Retinal pigment epithelial cell (primary cell): Measurements from ENCODE around the gene LIN52.
"Not testable (repeated sequence)": the region's sequence is repeated elsewhere in the genome, so short reads cannot be mapped to it uniquely, and the experiment has no call there.

Experiments
- DNase-seq: peaks from one replicate; pipeline ENCODE4 v3.0.0-alpha.2; 2010; ENCODE audit warnings: low read depth
- H3K4me3 ChIP-seq: 2 replicates; pipeline ENCODE4 v1.5.1; 2011; ENCODE audit warnings: mild to moderate bottlenecking, low read length, control low read depth, moderate library complexity
- CTCF ChIP-seq: conservative IDR thresholded peaks from 2 replicates; pipeline ENCODE4 v1.5.1; 2011; ENCODE audit warnings: low read depth, low read length, control low read depth, inconsistent platforms

The LIN52 gene

GRCh38 chr14:74089251-74090020 lies 4.7 kb downstream of the LIN52 start:
- H3K4me3 ChIP-seq, result no peak overlapping the region
- no peak for DNase-seq
- no peak for TF ChIP-seq CTCF

GRCh38 chr14:74105381-74105780 lies 20.6 kb downstream of the LIN52 start:
- no peak for TF ChIP-seq CTCF
- no peak overlapping the region for H3K4me3 ChIP-seq
- DNase-seq, result no peak

GRCh38 chr14:74109369-74109768 lies 24.6 kb downstream of the LIN52 start:
- no peak overlapping the region for H3K4me3 ChIP-seq
- DNase-seq, result no peak
- no peak for TF ChIP-seq CTCF

- DNase-seq, result peak; percentile 27
- not testable (repeated sequence) for H3K4me3 ChIP-seq
- TF ChIP-seq CTCF, result peak; percentile 62
These were observed 26.9 kb downstream of the LIN52 start for GRCh38 chr14:74111395-74112216.

- not testable (repeated sequence) for DNase-seq, H3K4me3 ChIP-seq
These were observed 40.7 kb downstream of the LIN52 start for GRCh38 chr14:74125487-74125886.

GRCh38 chr14:74126315-74127013 lies 41.7 kb downstream of the LIN52 start:
- H3K4me3 ChIP-seq, result no peak overlapping the region
- no peak for TF ChIP-seq CTCF

GRCh38 chr14:74127634-74128033 lies 42.9 kb downstream of the LIN52 start:
- DNase-seq, result no peak
- no peak overlapping the region for H3K4me3 ChIP-seq
- no peak for TF ChIP-seq CTCF

More at GRCh38 chr14:74126315-74127013, 41.7 kb downstream of the LIN52 start:
- DNase-seq, result no peak
